GM19023 (cell line): ENCODE data around the gene PSPN.
A peak's percentile ranks its signal among the peaks of the same experiment; 100 is the strongest.
"Not testable (repeated sequence)": the region's sequence is repeated elsewhere in the genome, so short reads cannot be mapped to it uniquely, and the experiment has no call there.

Experiments used
- ATAC-seq: cut with Tn5 transposase; IDR thresholded peaks from one replicate; pipeline ENCODE4 v1.9.1; 2021; ENCODE audit warnings: mild to moderate bottlenecking, moderate library complexity; ENCODE audit not compliant: unreplicated experiment

The PSPN gene

GRCh38 chr19:6402837-6403608, 27.3 kb upstream of the PSPN start:
- no peak for ATAC-seq

DNA sequence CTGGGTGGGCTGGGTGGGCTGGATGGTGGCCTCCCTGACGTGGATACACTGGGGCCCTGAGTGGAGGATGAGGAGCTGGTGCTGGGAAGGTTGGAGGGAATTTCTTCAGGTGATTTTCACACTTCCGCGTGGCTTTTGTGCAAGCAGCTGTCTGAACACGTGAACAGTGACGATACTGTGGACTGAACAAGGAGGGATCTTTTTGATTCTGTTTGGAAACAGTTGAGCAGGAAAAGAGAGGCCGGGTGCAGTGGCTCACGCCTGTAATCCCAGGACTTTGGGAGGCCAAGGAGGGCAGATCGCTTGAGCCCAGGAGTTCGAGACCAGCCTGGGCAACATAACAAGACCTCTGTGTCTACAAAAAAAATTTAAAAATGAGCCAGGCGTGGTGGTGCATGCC, 26.3 kb upstream of the PSPN start:
- ATAC-seq, result no peak

- ATAC-seq, result not testable (repeated sequence)
These were observed 24.6 kb upstream of the PSPN start for GRCh38 chr19:6400062-6400944.

GRCh38 chr19:6396305-6396704, 20.6 kb upstream of the PSPN start:
- ATAC-seq, result no peak

DNA sequence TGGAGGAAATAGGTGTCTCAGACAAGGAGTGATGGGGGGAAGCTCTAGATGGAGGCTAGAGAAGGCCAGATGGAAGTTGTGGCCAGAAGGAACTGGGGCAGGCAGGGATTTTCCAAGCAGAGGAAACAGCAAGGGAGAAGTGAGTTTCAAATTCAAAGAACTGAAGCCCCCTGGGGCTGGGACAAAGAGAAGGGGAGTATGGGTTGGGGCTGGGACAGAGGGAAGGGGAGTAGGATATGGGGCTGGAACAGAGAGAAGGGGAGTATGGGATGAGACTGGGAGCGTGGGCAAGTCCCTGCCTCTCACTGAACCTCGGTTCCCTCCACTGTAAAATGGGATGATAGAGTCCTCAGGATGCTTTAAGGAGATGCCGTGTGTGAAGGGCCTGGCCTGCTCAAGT, 19.1 kb upstream of the PSPN start:
- no peak for ATAC-seq

DNA sequence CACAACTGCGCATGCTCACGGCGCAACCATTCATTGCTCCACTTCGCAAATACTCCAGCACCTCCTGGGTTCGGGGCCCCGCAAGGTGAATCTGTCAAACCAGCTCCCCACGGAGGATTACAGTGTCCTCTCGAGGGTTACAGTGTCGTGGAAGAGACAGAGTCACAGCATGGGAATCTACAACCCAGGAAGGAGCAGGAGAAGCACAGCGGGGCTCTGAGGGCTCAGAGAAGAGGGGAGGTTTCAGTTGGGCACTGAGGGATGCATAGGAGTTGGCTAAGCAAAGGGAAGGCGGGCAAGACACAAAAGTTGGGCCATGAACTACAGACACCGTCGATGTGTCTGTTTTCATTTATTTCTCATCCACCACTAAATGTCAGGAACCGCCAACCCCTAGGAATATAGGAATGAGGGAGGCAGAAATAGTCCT, 18.3 kb upstream of the PSPN start:
- ATAC-seq, result no peak

GRCh38 chr19:6393074-6393982, 17.6 kb upstream of the PSPN start, which contains the start of gene GTF2F1:
Gene GTF2F1 (minus strand): TSS chr19:6393164. CDS start chr19:6392995, 169 bp downstream.
- ATAC-seq, result peak; percentile 81

GRCh38 chr19:6392221-6393073, 16.7 kb upstream of the PSPN start:
- ATAC-seq, result no peak

DNA sequence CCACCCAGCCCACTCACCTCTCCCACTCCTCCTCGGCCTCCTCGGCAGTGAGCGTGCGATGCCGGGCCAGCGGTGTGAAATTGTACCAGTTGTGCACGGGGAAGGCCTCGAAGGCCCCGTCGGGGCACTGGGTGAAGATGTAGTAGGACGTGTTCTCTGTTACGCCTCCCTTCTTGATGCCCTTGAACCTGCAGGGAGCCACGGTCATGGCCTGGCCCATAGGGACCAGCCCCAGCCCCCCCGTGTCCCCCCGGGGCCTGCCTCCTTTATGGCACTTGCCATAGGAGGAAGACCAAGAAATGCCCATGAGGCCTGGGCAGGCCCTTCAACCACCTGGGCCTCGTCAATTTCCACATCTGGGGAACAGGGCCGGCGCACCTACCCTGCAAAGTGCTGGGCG, 11.6 kb upstream of the PSPN start:
- ATAC-seq, result no peak

DNA sequence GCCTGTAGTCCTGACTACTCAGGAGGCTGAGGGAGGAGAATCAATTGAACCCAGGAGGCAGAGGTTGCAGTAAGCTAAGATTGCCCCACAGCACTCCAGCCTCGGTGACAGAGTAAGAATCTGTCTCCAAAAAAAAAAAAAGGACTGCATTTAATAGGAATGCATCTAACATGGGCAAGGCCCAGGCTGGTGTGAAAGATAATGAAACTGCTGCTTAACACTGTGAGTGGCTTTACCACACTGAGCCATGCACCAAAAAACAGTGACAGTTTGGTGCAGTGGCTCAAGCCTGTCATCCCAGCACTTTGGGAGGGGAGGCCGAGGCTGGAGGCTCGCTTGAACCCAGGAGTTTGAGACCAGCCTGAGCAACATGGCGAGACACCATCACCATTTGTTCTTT, 8.6 kb upstream of the PSPN start:
- no peak for ATAC-seq

- no peak for ATAC-seq
These were observed 7.5 kb upstream of the PSPN start for GRCh38 chr19:6383188-6383587.

DNA sequence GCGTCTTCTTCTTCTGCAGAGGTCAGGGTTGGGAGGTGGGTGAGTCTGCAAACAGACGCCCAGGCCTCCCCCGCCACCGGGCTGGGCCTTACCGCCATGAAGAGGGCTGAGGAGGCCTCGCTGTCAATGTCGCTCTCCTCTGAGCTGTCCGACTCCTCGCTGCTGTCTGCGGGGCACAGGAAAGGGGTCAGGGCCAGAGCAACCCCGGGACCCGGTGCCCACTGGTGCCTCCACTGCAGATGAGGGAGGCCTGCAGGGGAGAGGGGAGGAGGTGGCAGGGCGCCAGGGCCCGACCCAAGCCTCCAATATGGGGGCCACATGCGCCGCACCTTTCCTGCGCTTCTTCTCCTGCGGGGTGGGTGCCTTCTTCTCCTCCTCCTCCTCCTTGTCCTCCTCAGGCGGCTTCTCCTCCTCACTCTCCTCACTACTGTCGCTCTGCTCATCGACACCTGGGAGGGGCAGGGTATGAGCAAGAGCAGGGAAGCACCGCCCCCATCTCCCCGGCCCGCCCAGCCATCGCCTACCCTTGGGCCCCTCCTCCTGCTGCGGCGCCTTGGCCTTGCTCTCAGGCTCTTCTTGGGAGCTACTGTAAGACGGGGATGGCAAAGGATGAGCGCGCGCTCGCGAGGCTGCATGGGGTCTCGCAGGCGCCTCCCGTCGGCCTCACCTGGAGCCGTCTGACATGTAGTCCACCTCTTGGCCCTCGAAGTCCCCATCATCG, 5.5 kb upstream of the PSPN start:
- no peak for ATAC-seq

DNA sequence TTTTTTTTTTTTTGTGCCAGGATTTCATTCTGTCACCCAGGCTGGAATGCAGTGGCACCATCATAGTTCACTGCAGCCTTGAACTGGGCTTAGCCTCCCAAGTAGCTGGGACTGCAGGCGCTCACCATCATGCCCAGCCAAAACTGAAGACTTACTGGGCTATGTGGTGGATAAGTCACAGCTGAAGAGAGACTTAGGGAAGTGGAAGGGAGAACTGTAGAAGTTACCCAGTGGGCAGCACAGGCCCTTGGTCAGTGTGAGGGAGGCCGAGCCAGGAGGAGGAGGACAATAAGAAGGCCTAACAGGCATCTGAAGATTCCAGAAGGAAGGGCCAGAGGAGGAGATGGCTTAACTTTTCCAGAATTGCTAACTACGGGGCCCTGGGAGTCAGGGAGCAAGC, 4.0 kb upstream of the PSPN start:
- ATAC-seq, result no peak

DNA sequence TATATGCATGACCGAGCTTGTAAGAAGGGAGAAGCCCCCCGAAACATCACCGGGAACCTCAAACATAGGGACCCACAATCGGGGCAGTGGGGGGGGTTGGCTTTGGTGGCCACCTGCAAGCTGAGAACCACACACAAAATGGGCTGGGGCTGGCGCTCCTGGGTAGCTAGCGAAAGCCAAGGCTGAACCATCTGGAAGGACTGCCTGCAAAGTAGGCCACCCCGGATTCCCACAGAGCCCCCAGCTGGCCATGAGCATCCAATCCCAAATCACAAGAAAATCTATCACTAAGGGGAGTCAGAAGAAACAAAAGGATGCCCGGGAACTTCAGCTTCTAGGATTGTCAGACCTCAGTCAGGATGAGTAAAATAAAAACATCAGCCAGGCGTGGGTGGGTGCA, 2.8 kb upstream of the PSPN start:
- ATAC-seq, result no peak

DNA sequence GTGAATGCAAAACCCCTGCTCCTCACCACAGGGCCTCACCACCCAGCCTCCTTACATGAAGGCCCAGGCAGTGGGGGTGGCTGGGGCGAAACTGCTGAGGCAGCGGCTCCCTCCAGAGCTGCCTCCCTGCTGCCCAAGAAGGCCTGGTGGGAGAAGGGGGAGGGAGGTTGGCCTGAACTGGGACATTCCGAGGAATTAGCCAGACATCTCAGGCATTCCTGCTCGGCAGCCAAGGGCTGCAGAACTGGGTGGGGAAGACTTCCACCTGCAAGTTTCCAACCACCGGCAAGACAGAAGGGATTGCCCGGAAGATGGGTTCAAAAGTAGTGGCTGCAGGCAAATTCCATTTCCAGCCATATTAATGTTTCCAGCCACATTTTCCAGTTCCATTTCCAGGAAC, 2.3 kb upstream of the PSPN start:
- ATAC-seq, result no peak

DNA sequence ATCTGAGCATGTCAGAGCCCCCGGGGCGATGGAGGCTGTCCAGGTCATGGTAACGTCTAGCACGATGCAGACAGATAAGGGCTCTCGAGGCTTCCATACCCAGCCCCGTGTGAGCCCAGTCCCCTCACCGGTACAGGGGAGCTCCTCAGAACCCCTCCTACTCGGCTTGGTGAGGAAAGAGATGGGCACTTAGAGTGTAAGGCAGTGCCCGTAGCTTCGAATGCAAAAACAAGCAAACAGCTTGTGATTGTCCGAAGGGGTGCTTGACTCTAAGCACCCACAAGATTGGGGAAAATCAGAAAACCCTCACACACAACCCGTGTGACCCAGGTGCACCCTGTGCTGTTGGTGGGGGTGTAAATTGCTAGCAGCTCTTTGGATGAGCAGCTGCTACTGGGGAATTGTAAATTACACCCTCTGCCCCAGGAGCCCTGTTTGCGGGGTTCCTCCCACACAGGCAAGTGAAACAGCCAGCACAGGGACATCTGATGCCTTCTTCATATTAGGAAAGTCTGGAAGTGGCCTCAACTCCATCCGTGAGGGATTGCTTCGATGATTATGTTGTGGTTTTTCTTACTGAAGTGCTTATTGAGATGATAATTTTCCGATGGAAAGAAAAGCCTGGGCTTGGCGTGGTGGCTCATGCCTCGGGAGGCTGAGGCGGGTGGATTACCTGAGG, 918 bp upstream of the PSPN start:
- ATAC-seq, result no peak

GRCh38 chr19:6374711-6375410, 872 bp downstream of the PSPN start:
- ATAC-seq, result no peak

DNA sequence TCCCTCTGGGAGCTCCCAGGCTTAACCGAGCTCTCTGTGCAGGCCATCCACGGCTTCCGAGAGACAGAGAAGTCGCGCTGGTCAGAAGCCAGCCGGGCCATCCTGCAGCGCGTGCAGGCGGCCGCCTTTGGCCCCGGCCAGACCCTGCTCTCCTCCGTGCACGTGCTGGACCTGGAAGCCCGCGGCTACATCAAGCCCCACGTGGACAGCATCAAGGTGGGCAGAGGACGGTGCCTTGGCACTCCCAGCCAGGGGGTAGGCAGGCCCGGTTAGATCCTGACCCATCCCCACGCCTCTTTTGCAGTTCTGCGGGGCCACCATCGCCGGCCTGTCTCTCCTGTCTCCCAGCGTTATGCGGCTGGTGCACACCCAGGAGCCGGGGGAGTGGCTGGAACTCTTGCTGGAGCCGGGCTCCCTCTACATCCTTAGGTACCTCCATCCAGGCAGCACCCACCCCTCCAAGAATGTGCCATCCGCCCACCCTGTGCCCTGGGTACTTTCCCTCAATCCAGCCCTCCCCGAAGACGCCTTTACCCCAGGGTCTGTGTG, 1.5 kb downstream of the PSPN start:
- no peak for ATAC-seq
